ENCODE measurements around the gene NR0B2. TPM values are rescaled to one million over a fixed set of nuclear protein-coding genes. Genes with fewer than 3 reads are reported as not detected.

Gene NR0B2
- total RNA-seq (not detected), polyA plus RNA-seq (10 to 100 TPM in 1 of 2 donors, not detected in 1; 28.0 TPM)
- long read RNA-seq, donor 1 = 0 reads
- long read RNA-seq, donor 2 = 0 reads

DNA sequence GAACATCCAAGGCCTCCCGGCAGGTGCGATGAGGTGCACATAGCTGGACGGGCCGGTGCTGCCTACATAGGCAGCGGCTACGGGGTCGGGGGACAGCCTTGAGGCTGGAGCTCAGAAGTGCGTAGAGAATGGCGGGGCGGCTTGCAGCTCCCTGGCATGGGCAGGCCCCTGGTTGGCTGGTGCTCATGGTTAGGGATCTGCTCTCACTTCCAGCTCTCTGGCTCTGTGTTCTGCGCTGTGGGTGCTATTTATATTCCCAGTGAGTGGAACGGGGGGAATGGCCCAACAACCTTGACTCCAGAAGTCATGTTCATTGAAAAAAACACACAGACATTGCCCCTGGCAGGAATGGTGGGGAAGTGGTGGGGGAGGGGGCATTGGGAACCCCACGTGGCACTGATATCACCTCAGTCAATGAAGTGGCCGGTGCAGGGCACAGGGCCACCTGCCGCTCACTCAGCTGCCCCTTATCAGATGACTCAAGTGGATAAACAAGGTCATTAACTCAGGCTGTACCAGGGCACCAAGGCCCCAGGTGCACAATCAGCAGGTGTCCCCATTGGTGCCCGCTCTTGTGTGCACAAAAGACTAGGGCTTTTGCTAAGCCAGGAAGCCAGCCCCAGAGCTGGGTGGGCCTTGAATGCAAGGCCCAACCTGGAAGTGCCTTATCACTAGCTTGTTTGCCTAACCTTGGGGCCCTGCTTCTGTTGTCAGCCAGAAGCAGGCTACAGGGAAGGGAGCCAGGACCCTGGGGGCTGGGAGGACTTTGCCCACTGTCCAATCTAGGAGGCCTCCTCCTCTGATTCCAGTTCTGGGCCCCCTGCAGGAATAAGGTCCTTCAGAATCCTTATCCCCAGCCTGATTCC lies at the start of gene NR0B2:
TSS of gene NR0B2 (minus strand) at position 222 of the 866 bp plus-strand sequence. CDS start at position 187, 35 bp downstream.
- intact Hi-C loops (cut with DNase I) = no loop called here
- no peak for ATAC-seq (ENCODE audit: low FRiP score)
- no peak within 1 kb of the TSS for H3K4me3 ChIP-seq (ENCODE audit: low read length in 2 of 2)

GRCh38 chr1:26961826-26962225 lies 48.1 kb upstream of the NR0B2 start:
- Histone ChIP-seq H3K36me3 (ENCODE audit: control insufficient read depth in 1 of 2, insufficient read depth in 2 of 2, low read length in 1 of 2) (no peaks in the 10 kb centered on the region), H3K27me3 (ENCODE audit: control insufficient read depth in 1 of 2, insufficient read depth in 2 of 2, low read length in 1 of 2) (no peaks in the 10 kb centered on the region), H3K27ac (ENCODE audit: low read depth in 1 of 2, low read length in 2 of 2) (no peak overlapping the region), H3K9me3 (ENCODE audit: control insufficient read depth, low read length) (peaks cover 2% of the 10 kb centered on the region), H3K4me1 (ENCODE audit: control insufficient read depth in 1 of 2, insufficient read depth in 2 of 2, low read length in 2 of 2) (no peaks in the 10 kb centered on the region), H3K4me3 (ENCODE audit: low read length in 2 of 2) (no peak overlapping the region)
- 67 to 70% methylated on average over 3 of the region's 3 CpGs for WGBS, 2 donors
- DNase-seq (no peak), ATAC-seq (ENCODE audit: low FRiP score) (no peak)
- intact Hi-C loops (cut with DNase I) = loop anchor here in 1 of 2 donors (10.0 kb wide), 1 partner anchor 133 kb away; no protein-coding TSS in a partner anchor

More for the DNA sequence above, at the start of gene NR0B2:
- no peaks in the 10 kb centered on the region for H3K27me3 ChIP-seq (ENCODE audit: control insufficient read depth in 1 of 2, insufficient read depth in 2 of 2, low read length in 1 of 2)
- H3K4me1 ChIP-seq (ENCODE audit: control insufficient read depth in 1 of 2, insufficient read depth in 2 of 2, low read length in 2 of 2) = no peaks in the 10 kb centered on the region
- DNase-seq = no peak
- no peak within 1 kb of the TSS for H3K27ac ChIP-seq (ENCODE audit: low read depth in 1 of 2, low read length in 2 of 2)
- no peaks in the 10 kb centered on the region for H3K9me3 ChIP-seq (ENCODE audit: control insufficient read depth, low read length)
- H3K36me3 ChIP-seq (ENCODE audit: control insufficient read depth in 1 of 2, insufficient read depth in 2 of 2, low read length in 1 of 2) = no peaks in the 10 kb centered on the region
- WGBS, 2 donors = 65% methylated on average over 16 of the region's 16 CpGs

- ATAC-seq (ENCODE audit: low FRiP score) = no peak
- no peaks in the 10 kb centered on the region for H3K4me1 ChIP-seq (ENCODE audit: control insufficient read depth in 1 of 2, insufficient read depth in 2 of 2, low read length in 2 of 2)
- DNase-seq = no peak
- no peak overlapping the region for H3K4me3 ChIP-seq (ENCODE audit: low read length in 2 of 2)
- intact Hi-C loops (cut with DNase I) = loop anchor here in 1 of 2 donors (10.0 kb wide), 1 partner anchor 134 kb away; no protein-coding TSS in a partner anchor
- H3K9me3 ChIP-seq (ENCODE audit: control insufficient read depth, low read length) = peaks cover 2% of the 10 kb centered on the region
- no peaks in the 10 kb centered on the region for H3K27me3 ChIP-seq (ENCODE audit: control insufficient read depth in 1 of 2, insufficient read depth in 2 of 2, low read length in 1 of 2)
- no peak overlapping the region for H3K27ac ChIP-seq (ENCODE audit: low read depth in 1 of 2, low read length in 2 of 2)
- H3K36me3 ChIP-seq (ENCODE audit: control insufficient read depth in 1 of 2, insufficient read depth in 2 of 2, low read length in 1 of 2) = no peaks in the 10 kb centered on the region
- WGBS, 2 donors = 20 to 25% methylated on average over 3 of the region's 3 CpGs
Observed at GRCh38 chr1:26960625-26960966, 46.8 kb upstream of the NR0B2 start.

GRCh38 chr1:26959722-26960624 lies 46.2 kb upstream of the NR0B2 start, which contains the start of gene KDF1:
Gene KDF1, minus strand, starts transcription at chr1:26960468. Its CDS starts 8,088 bp downstream, at chr1:26952380.
- H3K9me3 ChIP-seq (ENCODE audit: control insufficient read depth, low read length) = peaks cover 2% of the 10 kb centered on the region
- intact Hi-C loops (cut with DNase I) = loop anchor here in 1 of 2 donors (10.0 kb wide), 1 partner anchor 135 kb away; no protein-coding TSS in a partner anchor
- H3K4me1 ChIP-seq (ENCODE audit: control insufficient read depth in 1 of 2, insufficient read depth in 2 of 2, low read length in 2 of 2) = no peaks in the 10 kb centered on the region
- DNase-seq = no peak
- no peaks in the 10 kb centered on the region for H3K27me3 ChIP-seq (ENCODE audit: control insufficient read depth in 1 of 2, insufficient read depth in 2 of 2, low read length in 1 of 2)
- ATAC-seq (ENCODE audit: low FRiP score) = peak; percentile 36
- no peak within 1 kb of the TSS for H3K27ac ChIP-seq (ENCODE audit: low read depth in 1 of 2, low read length in 2 of 2)
- no peaks in the 10 kb centered on the region for H3K36me3 ChIP-seq (ENCODE audit: control insufficient read depth in 1 of 2, insufficient read depth in 2 of 2, low read length in 1 of 2)
- no peak within 1 kb of the TSS for H3K4me3 ChIP-seq (ENCODE audit: low read length in 2 of 2)
- 1% methylated on average over 65 to 86 of the region's 86 CpGs for WGBS, 2 donors

- 27 to 29% methylated on average over 12 to 13 of the region's 13 CpGs for WGBS, 2 donors
- H3K27ac ChIP-seq (ENCODE audit: low read depth in 1 of 2, low read length in 2 of 2) = no peak overlapping the region
Observed at GRCh38 chr1:26959270-26959669, 45.5 kb upstream of the NR0B2 start.

DNA sequence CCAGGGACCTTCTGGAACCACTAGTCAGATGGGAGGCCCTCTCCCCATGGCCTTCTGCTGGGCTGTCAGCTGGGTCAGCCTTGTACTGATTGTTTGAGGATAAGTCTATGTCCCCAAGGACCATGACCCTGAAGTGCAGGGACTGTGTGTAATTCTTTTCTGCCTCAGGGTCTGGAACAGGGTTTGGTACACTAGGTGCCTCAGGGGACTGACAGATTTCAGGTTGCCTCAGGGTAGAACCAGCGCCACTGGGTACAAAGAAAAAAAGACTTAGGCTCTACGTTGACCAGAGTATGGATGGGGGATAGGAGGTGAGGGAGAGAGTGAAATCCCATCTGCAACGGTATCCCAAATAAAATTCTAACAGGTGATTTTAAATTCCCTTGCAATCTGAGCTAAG lies 43.5 kb upstream of the NR0B2 start:
- ATAC-seq (ENCODE audit: low FRiP score) (no peak), DNase-seq (no peak)
- H3K9me3 ChIP-seq (ENCODE audit: control insufficient read depth, low read length) = peaks cover 2% of the 10 kb centered on the region
- H3K4me3 ChIP-seq (ENCODE audit: low read length in 2 of 2) = no peak overlapping the region
- H3K27ac ChIP-seq (ENCODE audit: low read depth in 1 of 2, low read length in 2 of 2) = no peak overlapping the region
- WGBS, 2 donors = 85 to 87% methylated on average over 3 of the region's 3 CpGs
- no peaks in the 10 kb centered on the region for H3K36me3 ChIP-seq (ENCODE audit: control insufficient read depth in 1 of 2, insufficient read depth in 2 of 2, low read length in 1 of 2)
- H3K27me3 ChIP-seq (ENCODE audit: control insufficient read depth in 1 of 2, insufficient read depth in 2 of 2, low read length in 1 of 2) = no peaks in the 10 kb centered on the region
- intact Hi-C loops (cut with DNase I) = no loop called here
- no peaks in the 10 kb centered on the region for H3K4me1 ChIP-seq (ENCODE audit: control insufficient read depth in 1 of 2, insufficient read depth in 2 of 2, low read length in 2 of 2)

More at GRCh38 chr1:26959270-26959669, 45.5 kb upstream of the NR0B2 start:
- no peaks in the 10 kb centered on the region for H3K36me3 ChIP-seq (ENCODE audit: control insufficient read depth in 1 of 2, insufficient read depth in 2 of 2, low read length in 1 of 2)
- peaks cover 2% of the 10 kb centered on the region for H3K9me3 ChIP-seq (ENCODE audit: control insufficient read depth, low read length)
- H3K27me3 ChIP-seq (ENCODE audit: control insufficient read depth in 1 of 2, insufficient read depth in 2 of 2, low read length in 1 of 2) = no peaks in the 10 kb centered on the region
- no peaks in the 10 kb centered on the region for H3K4me1 ChIP-seq (ENCODE audit: control insufficient read depth in 1 of 2, insufficient read depth in 2 of 2, low read length in 2 of 2)
- no peak for DNase-seq
- no peak for ATAC-seq (ENCODE audit: low FRiP score)
- no peak overlapping the region for H3K4me3 ChIP-seq (ENCODE audit: low read length in 2 of 2)
- intact Hi-C loops (cut with DNase I) = no loop called here

GRCh38 chr1:26956321-26956720 lies 42.5 kb upstream of the NR0B2 start:
- no peaks in the 10 kb centered on the region for H3K4me1 ChIP-seq (ENCODE audit: control insufficient read depth in 1 of 2, insufficient read depth in 2 of 2, low read length in 2 of 2)
- intact Hi-C loops (cut with DNase I) = no loop called here
- H3K36me3 ChIP-seq (ENCODE audit: control insufficient read depth in 1 of 2, insufficient read depth in 2 of 2, low read length in 1 of 2) = no peaks in the 10 kb centered on the region
- 81 to 89% methylated on average over 3 of the region's 3 CpGs for WGBS, 2 donors
- H3K9me3 ChIP-seq (ENCODE audit: control insufficient read depth, low read length) = peaks cover 2% of the 10 kb centered on the region
- ATAC-seq (ENCODE audit: low FRiP score) = no peak
- H3K4me3 ChIP-seq (ENCODE audit: low read length in 2 of 2) = no peak overlapping the region
- no peaks in the 10 kb centered on the region for H3K27me3 ChIP-seq (ENCODE audit: control insufficient read depth in 1 of 2, insufficient read depth in 2 of 2, low read length in 1 of 2)
- no peak overlapping the region for H3K27ac ChIP-seq (ENCODE audit: low read depth in 1 of 2, low read length in 2 of 2)
- no peak for DNase-seq

- Histone ChIP-seq H3K4me3 (ENCODE audit: low read length in 2 of 2) (no peak overlapping the region), H3K9me3 (ENCODE audit: control insufficient read depth, low read length) (peaks cover 2% of the 10 kb centered on the region), H3K36me3 (ENCODE audit: control insufficient read depth in 1 of 2, insufficient read depth in 2 of 2, low read length in 1 of 2) (no peaks in the 10 kb centered on the region), H3K4me1 (ENCODE audit: control insufficient read depth in 1 of 2, insufficient read depth in 2 of 2, low read length in 2 of 2) (no peaks in the 10 kb centered on the region), H3K27me3 (ENCODE audit: control insufficient read depth in 1 of 2, insufficient read depth in 2 of 2, low read length in 1 of 2) (no peaks in the 10 kb centered on the region), H3K27ac (ENCODE audit: low read depth in 1 of 2, low read length in 2 of 2) (no peak overlapping the region)
- WGBS, 2 donors = 95 to 96% methylated on average over 5 of the region's 5 CpGs
- no peak for ATAC-seq (ENCODE audit: low FRiP score)
- intact Hi-C loops (cut with DNase I) = no loop called here
- no peak for DNase-seq
Observed at GRCh38 chr1:26953374-26953773, 39.6 kb upstream of the NR0B2 start.

Measured in aorta (tissue), 5 donors.